Skin of body (tissue), 3 donors: ENCODE results near the gene DUS4L. TPM values are rescaled to one million over a fixed set of nuclear protein-coding genes. Genes with fewer than 3 reads are reported as not detected.

Experiments used
- DNase-seq: peaks from one replicate; lab custom pipeline; 2025; lab: John Stamatoyannopoulos, UW
- small RNA-seq: library from RNA; depleted of rRNA; stranded (forward); fragments of <200 nt; gene quantifications from one replicate; pipeline ENCODE3, GENCODE V24; 2014; ENCODE audit warnings: low replicate concordance
- total RNA-seq: library from RNA; depleted of rRNA; stranded (reverse); fragments of >200 nt; gene quantifications from one replicate; pipeline ENCODE4 v1.2.3, GENCODE V29; 2014

Gene DUS4L
- total RNA-seq, 1 donor from 2014 or later, result 7.4 TPM

- no peak for DNase-seq
These were observed 50.2 kb downstream of the DUS4L start for GRCh38 chr7:107613948-107614347.

- DNase-seq, result no peak
These were observed 50.7 kb downstream of the DUS4L start for GRCh38 chr7:107614425-107614824.

- no peak for DNase-seq
These were observed 52.3 kb downstream of the DUS4L start for GRCh38 chr7:107615910-107616680.

GRCh38 chr7:107622429-107622828, 58.7 kb downstream of the DUS4L start:
- no peak for DNase-seq

GRCh38 chr7:107622894-107623293, 59.1 kb downstream of the DUS4L start:
- DNase-seq, result no peak

- no peak for DNase-seq
These were observed 63.2 kb downstream of the DUS4L start for GRCh38 chr7:107627002-107627401.

Small RNA genes within 50 kb of the gene (small RNA-seq; reads per million reads assigned to genes)
- gene RF01233, result not detected

Other genes with a start within 250 kb of the DUS4L start
- 0.20 TPM for gene GPR22, start 93.9 kb upstream of the DUS4L start, total RNA-seq
- 47.8 TPM for gene COG5, start 51 bp upstream of the DUS4L start, total RNA-seq
- 43.4 TPM for gene BCAP29, start 16.3 kb downstream of the DUS4L start, total RNA-seq
- gene SLC26A4, start 96.9 kb downstream of the DUS4L start, total RNA-seq, result 1.1 TPM
- 16.0 TPM for gene CBLL1, start 180.2 kb downstream of the DUS4L start, total RNA-seq
- not detected for gene SLC26A3, start 239.3 kb downstream of the DUS4L start, total RNA-seq